ENCODE measurements around the gene KRTAP5-9. TPM values are rescaled to one million over a fixed set of nuclear protein-coding genes. Genes with fewer than 3 reads are reported as not detected.

Gene KRTAP5-9
- total and polyA plus RNA-seq, 10 of the 15 experiments (the other 5 are each of a cell fraction or from before 2014, with no cell fraction given): 0.06 to 0.38 (median 0.19) TPM; not detected in 4

- ChIA-PET SMC1A (ENCODE audit: uncharacterized antibody, unreplicated experiment) (interaction anchor here (0.6 kb wide), 1 partner anchor 87 kb away, joined by 3 read pairs; no protein-coding TSS in a partner anchor), CTCF (interaction anchor here (0.7 to 2.2 kb wide), 6 partner anchors 12 to 155 kb away, joined by 3 to 6 read pairs (median 4); partner anchors contain the start of gene DHCR7), POLR2A (no interaction called here), RAD21 (ENCODE audit: unreplicated experiment) (no interaction called here)
- Histone ChIP-seq H2AFZ (ENCODE audit: control insufficient read depth, low read depth, low read length) (peak overlapping the region; percentile 40), H3K4me3 (no peak overlapping the region), H3K27ac (ENCODE audit: control insufficient read depth, insufficient read depth) (no peak overlapping the region), H3K4me1 (ENCODE audit: control insufficient read depth, insufficient read depth, low read length) (no peaks in the 10 kb centered on the region), H3K27me3 (replicated peaks in 1 of 2; ENCODE audit: control insufficient read depth in 2 of 2, insufficient read depth in 2 of 2, low read length in 1 of 2) (no peaks in the 10 kb centered on the region; a peak in 1 of 4 replicates), H3K4me2 (ENCODE audit: control insufficient read depth, insufficient read depth) (no peak overlapping the region), H3K9me3 (replicated peaks; ENCODE audit: control insufficient read depth, insufficient read depth, low read length) (no peaks in the 10 kb centered on the region), H3K9ac (ENCODE audit: control insufficient read depth, insufficient read depth, low read length) (no peak overlapping the region), H3K36me3 (ENCODE audit: control insufficient read depth in 2 of 2, insufficient read depth in 2 of 2, low read length in 1 of 2) (no peaks in the 10 kb centered on the region), H4K20me1 (ENCODE audit: control insufficient read depth, insufficient read depth) (no peaks in the 10 kb centered on the region; the same call in 1 of the 2 replicates), H3K79me2 (ENCODE audit: control insufficient read depth, insufficient read depth, low read length) (no peaks in the 10 kb centered on the region)
- no peak for FAIRE-seq
- no peak for DNase-seq (ENCODE audit: low read depth, low spot score)
- in situ Hi-C loops (cut with MboI) (no loop called here), intact Hi-C loops (cut with micrococcal nuclease; ENCODE audit: unreplicated experiment) (no loop called here)
- ATAC-seq: peak; percentile 81
- 1% methylated on average over 8 of the region's 8 CpGs for WGBS (ENCODE audit: insufficient coverage, insufficient replicate concordance, low lambda C conversion rate, missing lambda C conversion rate)
- BruUV-seq (replicated peaks): no TSS peak
- TF ChIP-seq E4F1 (IDR thresholded peaks at IDR 0.05; ENCODE audit: borderline replicate concordance, partially characterized antibody): no peak
- TF ChIP-seq HDAC6 (IDR thresholded peaks at IDR 0.05; ENCODE audit: unreplicated experiment): no peak
- no peak for TF ChIP-seq ATF3 (IDR thresholded peaks at IDR 0.05; ENCODE audit: borderline replicate concordance, extremely low read depth, low read depth, low read length)
- no peak for TF ChIP-seq CREM (IDR thresholded peaks at IDR 0.05; ENCODE audit: low read depth)
- no peak for TF ChIP-seq ZZZ3 (IDR thresholded peaks at IDR 0.05; ENCODE audit: control insufficient read depth, insufficient read length, low read depth)
- TF ChIP-seq KLF5 (IDR thresholded peaks at IDR 0.05; ENCODE audit: partially characterized antibody): no peak
- TF ChIP-seq BCL3 (IDR thresholded peaks at IDR 0.05; ENCODE audit: borderline replicate concordance, insufficient read depth, low read depth, low read length, poor library complexity, severe bottlenecking): no peak
- peak; percentile 70 to 91 (median 86) for TF ChIP-seq CTCF (IDR thresholded peaks at IDR 0.05 in 2 of 3, conservative IDR thresholded peaks at IDR 0.05 in 1 of 3; ENCODE audit: control insufficient read depth in 2 of 3, extremely low read depth in 1 of 3, insufficient read depth in 1 of 3, low read depth in 3 of 3, low read length in 3 of 3)
- no peak for TF ChIP-seq NFYB (IDR thresholded peaks at IDR 0.05; ENCODE audit: insufficient read depth, low read depth, low read length)
- no peak for TF ChIP-seq PAX5 (IDR thresholded peaks at IDR 0.05; ENCODE audit: borderline replicate concordance, low read depth, low read length)
- no peak for TF ChIP-seq RCOR1 (conservative IDR thresholded peaks at IDR 0.05; ENCODE audit: low read depth, low read length)
- no peak for TF ChIP-seq RBBP5 (conservative IDR thresholded peaks at IDR 0.05)
- TF ChIP-seq SMC3 (IDR thresholded peaks at IDR 0.05; ENCODE audit: borderline replicate concordance, low read length): peak; percentile 13; the same call in 1 of the 2 replicates
- TF ChIP-seq USF1 (IDR thresholded peaks at IDR 0.05; ENCODE audit: borderline replicate concordance, extremely low read length, insufficient read depth, low read depth, low read length): no peak
Measured at GRCh38 chr11:71580057-71581003, 32.1 kb downstream of the KRTAP5-9 start.

All from GM12878 (cell line).